GM21360 (cell line): Measurements from ENCODE around the gene GLT8D1.
"Not testable (repeated sequence)": the region's sequence is repeated elsewhere in the genome, so short reads cannot be mapped to it uniquely, and the experiment has no call there.

Experiments
- ATAC-seq: cut with Tn5 transposase; IDR thresholded peaks from one replicate; pipeline ENCODE4 v1.9.1; 2021; ENCODE audit warnings: mild to moderate bottlenecking, moderate library complexity; ENCODE audit not compliant: unreplicated experiment

Gene GLT8D1

DNA sequence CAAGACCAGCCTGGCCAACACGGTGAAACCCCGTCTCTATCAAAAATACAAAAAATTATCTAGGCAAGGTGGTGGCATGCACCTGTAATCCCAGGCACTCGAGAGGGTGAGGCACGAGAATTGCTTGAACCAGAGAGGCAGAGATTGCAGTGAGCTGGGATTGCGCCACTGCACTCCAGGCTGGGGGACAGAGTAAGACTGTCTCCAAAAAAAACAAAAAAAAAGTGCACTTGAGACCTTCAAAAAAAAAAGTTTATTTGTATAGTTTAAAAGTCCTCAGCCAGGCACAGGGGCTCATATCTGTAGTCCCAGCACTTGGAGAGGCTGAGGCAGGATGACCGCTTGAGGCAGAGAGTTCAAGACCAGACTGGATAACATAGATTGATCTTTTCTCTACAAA, 22.0 kb downstream of the GLT8D1 start:
- ATAC-seq = no peak

DNA sequence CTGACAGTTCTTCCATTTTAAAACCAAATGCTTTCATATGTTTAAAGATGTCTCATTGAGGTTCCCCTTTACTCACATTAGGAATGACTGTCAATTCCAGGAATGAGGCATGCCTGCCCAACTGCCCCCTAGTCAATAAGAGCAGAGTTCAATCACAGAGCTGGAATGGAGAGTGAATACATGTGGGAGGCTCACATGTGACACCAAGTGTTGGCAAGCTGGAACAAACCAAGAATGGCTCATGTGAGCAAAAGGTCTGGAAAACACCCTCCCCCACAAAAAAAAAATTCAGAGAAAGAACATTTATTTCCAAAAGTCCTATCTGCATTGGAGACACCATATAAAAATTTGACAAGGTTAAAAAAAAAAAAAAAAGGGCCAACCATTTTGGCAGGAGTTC, 23.6 kb downstream of the GLT8D1 start:
- ATAC-seq = no peak

DNA sequence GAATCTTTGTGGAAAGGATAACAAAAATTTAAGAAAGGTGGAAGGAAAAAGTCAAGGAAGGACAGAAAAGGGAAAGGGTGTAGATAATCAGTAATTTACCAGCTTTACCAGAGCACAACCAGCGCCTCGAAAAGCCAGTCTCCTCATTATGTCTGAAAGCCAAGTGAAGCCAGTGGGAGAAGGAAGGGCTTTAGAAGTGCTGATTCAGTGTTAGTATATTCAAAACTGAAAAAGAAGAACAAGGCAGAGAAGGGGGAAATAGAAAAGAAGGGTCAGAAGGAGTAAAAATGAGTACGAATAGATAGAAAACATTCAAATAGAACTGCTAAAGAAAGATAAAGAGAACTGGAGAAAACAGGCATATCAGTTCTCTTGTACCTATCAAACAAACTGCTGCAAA, 24.0 kb downstream of the GLT8D1 start:
- ATAC-seq = no peak

DNA sequence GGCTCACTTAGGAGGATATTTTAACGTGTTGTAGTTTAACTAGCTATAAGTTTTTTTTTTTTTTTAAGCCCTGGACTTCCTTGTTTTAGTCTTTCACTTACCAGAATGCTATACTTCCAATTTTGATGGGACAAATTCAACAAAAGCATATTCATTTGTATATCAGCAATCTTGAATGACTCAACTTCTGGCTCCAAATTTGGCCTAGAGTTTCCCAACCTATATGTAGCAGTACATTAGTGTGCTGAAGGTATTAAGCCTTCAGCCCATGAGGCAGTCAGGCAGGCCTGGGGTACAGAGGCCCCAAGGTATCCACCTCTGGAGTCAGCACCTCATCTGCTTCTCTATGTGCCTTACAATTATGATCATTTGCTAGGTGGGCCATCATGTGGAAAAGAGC, 25.8 kb downstream of the GLT8D1 start:
- ATAC-seq = no peak

DNA sequence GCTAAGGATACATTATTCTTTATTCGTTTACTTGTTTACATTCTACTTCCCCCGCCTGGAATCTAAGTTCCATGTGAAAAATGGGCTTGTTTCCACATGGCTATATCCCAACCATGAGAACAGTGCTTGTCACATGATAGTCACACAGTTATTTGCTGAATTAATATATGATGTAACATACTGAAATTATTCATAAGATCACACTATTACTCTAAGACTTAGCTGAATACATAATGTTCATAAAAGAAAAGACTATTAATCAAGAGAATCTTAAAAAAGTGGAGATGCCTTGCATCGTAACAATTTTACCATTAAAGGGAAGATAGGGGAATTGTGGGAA, 26.4 kb downstream of the GLT8D1 start:
- no peak for ATAC-seq

DNA sequence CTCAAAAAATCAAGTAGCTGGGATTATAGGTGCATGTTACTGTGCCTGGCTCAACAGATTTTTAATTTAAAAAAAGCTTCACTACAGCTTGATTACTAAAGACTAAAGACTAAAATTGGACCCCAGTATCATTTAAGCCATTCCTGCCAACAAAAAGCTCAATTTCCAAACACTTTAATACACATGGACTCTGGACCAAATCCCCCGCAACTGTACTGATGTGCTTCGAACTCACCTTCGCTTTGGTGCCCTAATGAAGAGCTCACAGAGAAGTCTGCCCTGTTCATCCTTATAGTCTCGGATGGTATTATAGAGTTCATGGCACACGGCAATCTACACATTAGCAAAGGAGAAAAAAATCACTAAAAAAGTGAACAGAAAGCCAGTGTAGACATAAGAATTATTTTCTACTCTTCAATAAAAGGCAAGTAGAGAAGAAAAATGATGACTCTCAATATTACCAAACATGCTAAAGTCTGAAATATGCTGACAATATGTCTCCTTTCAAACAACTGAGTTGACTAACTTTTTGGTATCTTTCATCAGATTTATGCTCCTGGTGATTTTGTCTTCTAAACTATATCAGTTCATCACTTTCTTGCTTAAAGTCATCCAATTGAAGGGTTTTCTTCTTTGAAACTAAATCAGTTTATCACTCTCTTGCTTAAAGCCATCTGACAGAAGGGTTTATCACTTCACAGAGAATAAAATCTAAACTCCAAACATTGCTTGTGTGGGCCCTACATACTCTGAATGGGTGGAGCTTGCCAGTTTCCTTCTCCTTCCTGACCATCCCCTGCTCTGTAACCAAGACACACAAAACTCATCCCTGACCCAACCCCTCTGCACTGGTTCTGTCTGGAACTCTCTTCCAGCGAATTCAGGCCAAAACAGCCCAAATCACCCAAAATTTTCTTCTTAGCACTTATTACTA, 27.1 kb downstream of the GLT8D1 start:
- no peak for ATAC-seq

DNA sequence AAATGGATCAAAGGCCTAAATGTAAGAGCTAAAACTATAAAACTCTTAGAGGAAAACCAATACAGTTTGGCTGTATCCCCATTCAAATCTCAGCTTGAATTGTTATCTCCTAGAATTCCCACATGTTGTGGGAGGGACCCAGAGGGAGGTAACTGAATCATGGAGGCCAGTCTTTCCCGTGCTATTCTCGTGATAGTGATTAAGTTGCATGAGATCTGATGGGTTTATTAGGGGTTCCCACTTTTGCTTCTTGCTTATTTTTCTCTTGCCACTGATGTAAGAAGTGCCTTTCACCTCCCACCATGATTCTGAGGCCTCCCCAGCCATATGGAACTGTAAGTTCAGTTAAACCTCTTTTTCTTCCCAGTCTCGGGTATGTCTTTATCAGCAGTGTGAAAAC, 29.4 kb downstream of the GLT8D1 start:
- ATAC-seq = not testable (repeated sequence)

DNA sequence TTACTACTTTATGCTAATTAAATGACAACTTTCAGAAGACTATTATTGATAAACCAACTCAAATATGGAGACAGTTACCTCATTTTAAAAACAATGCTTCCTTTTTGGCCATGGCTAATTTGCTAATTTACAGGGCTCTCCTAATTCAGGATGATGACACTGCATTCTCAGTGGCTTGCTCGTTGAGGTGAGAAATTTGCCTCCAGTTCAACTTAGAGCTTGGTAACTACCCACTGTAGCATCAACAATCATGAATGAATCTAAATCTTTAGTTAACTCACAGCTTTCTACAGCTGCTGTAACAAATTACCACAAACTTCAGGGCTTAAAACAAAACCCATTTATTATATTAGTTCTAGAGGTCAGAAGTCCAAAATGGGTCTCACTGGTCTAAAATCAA, 33.9 kb downstream of the GLT8D1 start:
- no peak for ATAC-seq

DNA sequence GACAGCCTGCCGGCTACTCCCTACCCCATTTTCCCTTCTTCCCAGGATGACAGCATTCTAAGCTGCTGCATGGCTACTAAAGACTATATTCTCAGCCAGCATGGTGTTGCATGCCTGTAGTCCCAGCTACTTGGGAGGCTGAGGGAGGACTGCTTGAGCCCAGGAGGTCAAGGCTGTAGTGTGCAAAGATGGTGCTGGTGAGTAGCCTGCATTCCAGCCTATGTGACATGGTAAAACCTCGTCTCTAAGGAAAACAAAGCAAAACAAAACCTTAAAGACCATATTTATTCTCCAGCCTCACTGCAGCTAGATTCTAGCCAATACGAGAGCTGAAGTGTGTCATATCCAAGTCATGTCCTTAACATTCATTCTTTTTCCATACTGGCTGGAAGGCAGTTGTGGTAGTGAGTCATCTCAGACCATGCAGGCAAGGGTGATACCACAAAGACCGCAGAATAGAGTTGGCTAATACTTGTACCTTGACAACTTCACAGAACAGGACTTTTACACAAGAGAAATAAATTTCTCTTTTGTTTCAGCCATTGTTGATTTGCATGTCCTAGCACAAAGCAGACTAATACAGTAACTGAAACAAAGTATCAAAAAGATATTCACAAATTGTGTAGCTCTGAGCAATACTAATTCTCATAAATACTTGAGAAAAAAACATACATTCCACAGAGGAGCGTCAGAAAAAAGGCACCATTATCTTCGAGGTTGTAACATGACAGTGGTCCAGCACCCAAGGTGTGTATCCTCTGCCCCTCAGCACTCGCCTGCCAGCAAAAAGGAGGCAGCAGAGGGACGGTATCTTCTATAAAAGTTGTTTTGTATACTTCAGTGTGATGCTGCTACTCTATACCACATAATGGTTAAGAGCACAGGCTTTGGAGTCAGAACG, 34.7 kb downstream of the GLT8D1 start:
- no peak for ATAC-seq

DNA sequence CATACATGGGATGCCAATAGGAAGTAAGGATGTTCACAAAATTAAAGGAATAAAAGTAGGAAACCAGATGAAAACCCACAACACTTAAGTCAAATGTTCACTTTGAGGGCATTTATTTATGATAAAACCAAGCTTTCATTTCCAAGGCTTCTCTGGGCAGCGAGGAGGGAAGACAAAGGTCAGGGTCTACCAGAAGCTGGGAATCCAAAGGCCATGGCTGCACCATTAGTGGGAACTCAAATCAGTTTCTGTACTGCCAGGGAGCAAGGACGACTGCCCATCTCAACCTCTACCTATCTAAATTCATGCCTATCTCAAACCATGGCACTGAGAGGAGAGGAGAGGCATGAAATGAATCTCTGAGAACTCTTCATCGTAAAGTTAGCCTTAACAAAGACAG, 42.5 kb downstream of the GLT8D1 start:
- no peak for ATAC-seq

DNA sequence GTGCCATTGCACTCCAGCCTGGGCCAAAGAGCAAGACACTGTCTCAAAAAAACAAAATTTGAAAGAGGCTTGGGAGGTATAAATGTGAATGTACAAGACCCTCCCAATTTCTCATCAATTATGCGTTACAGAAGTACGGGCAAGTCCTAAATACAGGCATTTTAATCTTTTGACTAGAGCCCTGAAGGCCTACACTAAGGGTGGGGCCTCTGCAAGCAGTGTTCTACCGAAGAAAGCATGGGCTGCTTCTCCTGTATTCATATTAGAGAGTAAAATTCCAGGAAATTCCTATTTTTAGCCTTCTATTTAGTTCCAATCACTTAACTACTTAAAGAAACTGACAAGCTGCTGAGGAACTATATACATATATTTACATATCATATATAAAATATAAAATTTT, 45.5 kb downstream of the GLT8D1 start:
- no peak for ATAC-seq

DNA sequence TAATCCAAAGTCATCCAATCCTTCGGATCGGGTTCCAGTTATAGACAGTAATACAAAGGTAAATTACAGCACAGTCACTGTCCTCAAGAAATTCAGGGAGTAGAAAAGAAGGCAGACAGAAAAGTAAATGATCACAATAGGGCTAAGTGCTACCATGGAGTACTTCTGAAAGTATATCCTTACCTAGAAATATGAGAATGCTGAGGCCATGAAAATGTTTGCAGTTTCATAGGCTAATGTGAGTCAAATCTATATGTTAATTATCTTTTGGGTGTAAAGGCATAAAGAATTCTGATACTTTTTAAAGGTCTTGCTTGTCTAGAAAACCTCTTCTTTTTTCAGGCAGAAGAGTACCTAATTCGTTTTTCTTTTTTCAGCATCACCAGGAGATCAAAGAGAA, 49.7 kb downstream of the GLT8D1 start:
- ATAC-seq = no peak

DNA sequence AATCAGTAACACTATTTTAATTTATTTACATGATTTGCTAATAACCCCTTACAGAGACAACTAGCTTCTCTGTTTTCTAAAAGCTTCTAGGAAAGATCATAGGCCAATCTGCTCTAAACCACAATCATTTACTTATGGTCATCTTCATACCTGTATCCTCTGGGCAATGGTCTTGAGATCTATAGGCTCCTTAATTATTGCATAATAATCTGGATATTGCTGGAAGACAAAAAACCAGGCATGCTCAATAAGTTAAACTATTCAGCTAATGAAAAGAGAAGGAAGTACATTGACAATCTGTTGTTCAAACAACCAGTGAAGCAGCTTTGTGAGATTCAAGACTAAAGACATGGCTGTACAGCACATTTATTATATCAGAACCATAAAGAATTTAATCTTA, 54.0 kb downstream of the GLT8D1 start:
- ATAC-seq = no peak

DNA sequence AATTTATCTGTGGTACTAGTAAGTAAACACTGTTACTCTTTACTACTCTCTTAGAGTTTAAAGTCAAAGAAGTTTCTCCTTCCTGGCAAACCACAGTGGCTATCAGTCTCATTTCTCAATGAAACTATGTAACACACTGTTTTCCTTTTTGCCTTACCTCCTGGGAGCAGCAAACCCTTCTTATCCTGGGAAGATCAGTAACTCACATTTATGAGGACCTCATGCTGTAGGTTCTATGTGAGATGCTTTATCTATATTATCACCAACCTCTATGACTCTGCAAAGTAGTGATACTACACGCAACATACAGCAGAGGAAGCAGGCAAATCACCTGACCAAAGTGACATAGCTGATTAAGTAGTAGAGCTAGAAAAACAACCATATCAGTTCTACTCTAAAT, 55.2 kb downstream of the GLT8D1 start:
- no peak for ATAC-seq

DNA sequence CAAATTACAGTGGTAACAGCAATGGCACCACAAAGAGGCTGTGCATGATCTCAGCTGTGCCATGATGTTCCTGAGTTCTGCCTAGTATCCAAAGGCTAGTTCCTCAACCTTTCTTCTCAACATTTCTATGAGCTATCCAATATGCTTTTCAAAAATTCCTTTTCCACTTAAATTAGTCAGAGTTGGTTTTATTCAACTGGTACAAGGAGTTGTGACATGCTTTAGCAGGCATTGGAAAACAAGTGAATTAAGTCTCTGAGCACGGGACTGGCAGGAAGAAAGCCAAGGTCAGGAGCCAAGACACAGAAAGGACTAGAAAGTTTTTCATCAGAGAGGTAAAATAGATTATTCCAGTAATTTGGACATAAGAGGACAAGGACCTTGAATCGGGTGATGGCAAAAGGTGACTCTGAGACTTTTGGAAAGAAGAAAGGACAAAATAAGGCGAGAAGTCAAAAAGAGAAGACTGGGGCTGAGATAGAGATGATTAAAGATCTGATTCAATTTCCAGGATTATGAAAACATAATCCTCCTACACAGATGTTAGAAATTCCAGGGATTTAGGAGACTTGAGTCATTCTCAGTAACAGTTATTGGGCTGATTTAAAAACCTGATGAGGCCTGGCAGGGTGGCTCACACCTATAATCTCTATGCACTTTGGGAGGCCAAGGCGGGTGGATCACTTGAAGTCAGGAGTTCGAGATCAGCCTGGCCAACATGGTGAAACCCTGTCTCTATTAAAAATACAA, 56.0 kb downstream of the GLT8D1 start:
- no peak for ATAC-seq

DNA sequence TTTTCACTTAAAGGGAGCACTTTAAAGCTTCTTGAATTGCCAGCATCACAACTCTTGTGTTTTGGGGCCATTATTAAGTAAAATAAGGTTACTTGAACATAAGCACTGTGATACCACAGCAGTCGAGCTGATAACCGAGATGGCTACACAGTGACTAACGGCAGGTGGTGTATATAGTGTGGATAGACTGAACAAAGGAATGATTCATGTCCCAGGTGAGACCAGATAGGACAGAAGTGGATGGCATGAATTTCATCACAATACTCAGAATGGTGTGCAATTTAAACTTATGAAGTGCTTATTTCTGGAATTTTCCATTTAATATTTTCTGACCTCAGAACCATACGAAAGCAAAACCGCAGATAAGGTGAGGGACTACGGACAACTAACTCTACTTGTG, 60.0 kb downstream of the GLT8D1 start:
- no peak for ATAC-seq
